Erythroblast (primary cell): ENCODE data around the gene TPR.

Experiments used
- GATA1 ChIP-seq: IDR thresholded peaks from 2 replicates; pipeline ENCODE4 v1.6.1; 2011; ENCODE audit warnings: low read depth, mild to moderate bottlenecking, control low read depth, low read length, moderate library complexity
- POLR2A ChIP-seq: IDR thresholded peaks from 2 replicates; pipeline ENCODE4 v1.6.1; 2011; ENCODE audit warnings: mild to moderate bottlenecking, low read length

- TF ChIP-seq POLR2A, result no peak
- no peak for TF ChIP-seq GATA1
Observed at GRCh38 chr1:186330758-186331157, 44.3 kb downstream of the TPR start.
